SK-N-MC (cell line): ENCODE data around the gene TASL.

Source experiments
- EZH2 ChIP-seq: fragments of 200-600 bp; sonication (generic); IDR thresholded peaks from one replicate; pipeline ENCODE4 v1.6.1; 2017; ENCODE audit warnings: antibody characterized with exemption
- POLR2AphosphoS5 ChIP-seq: IDR thresholded peaks from 2 replicates; pipeline ENCODE4 v1.6.1; 2012; ENCODE audit warnings: mild to moderate bottlenecking, low read depth, low read length, borderline replicate concordance

- TF ChIP-seq POLR2AphosphoS5 (no peak), EZH2 (no peak)
Observed at GRCh38 chrX:30533266-30533665, 44.3 kb downstream of the TASL start.
